HUES64 (cell line): Measurements from ENCODE around the gene TPD52L1.

Source experiments
- H3K27ac ChIP-seq: 2 replicates; pipeline ENCODE4 v1.7.0; 2013; ENCODE audit warnings: low read depth, low read length, inconsistent platforms
- H3K27me3 ChIP-seq: 2 replicates; pipeline ENCODE4 v1.6.1; 2013; ENCODE audit warnings: mild to moderate bottlenecking, low read length; ENCODE audit not compliant: insufficient read depth
- H3K36me3 ChIP-seq: 2 replicates; pipeline ENCODE4 v1.6.1; 2013; ENCODE audit warnings: mild to moderate bottlenecking, low read length; ENCODE audit not compliant: insufficient read depth
- H3K4me1 ChIP-seq: 2 replicates; pipeline ENCODE4 v1.6.1; 2013; ENCODE audit warnings: mild to moderate bottlenecking, low read length, moderate library complexity; ENCODE audit not compliant: insufficient read depth
- H3K4me3 ChIP-seq: 2 replicates; pipeline ENCODE4 v1.5.1; 2013; ENCODE audit warnings: mild to moderate bottlenecking, low read length, moderate library complexity
- H3K9ac ChIP-seq: 2 replicates; pipeline ENCODE4 v1.6.1; 2013; ENCODE audit warnings: mild to moderate bottlenecking, low read depth, low read length
- H3K9me3 ChIP-seq: 2 replicates; pipeline ENCODE4 v1.6.1; 2013; ENCODE audit warnings: low read depth, low read length; ENCODE audit not compliant: insufficient read depth
- WGBS: fragments of 150-250, 120-280 bp; methylation state at CpG from one replicate; pipeline ENCODE4 v1.1.7; 2013; ENCODE audit warnings: missing lambda C conversion rate; 5-methylcytosine and 5-hydroxymethylcytosine counted together

Gene TPD52L1

DNA sequence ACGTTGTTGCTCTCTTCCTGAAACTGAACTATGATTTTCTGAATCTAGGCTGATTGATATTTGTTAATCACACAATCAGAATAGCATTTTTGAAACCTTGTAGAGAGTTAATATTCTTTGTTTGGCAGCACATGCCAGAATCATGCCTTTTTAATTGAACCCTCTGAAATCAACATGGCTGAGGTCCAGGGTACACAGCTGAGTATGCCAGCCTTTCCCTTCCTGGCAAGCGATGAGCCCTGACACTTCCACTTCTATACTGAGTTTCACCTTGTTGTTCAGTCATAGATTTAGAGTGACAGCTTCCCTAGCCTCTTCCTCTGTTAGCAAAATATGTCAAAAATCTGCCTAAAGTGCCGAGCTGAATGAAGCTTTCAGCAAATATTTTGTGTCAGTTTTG is 141.4 kb downstream of the TPD52L1 start:
- no peak overlapping the region for H3K27ac ChIP-seq
- H3K27me3 ChIP-seq: no peaks in the 10 kb centered on the region
- peaks cover 98% of the 10 kb centered on the region for H3K36me3 ChIP-seq
- H3K4me3 ChIP-seq: no peak overlapping the region
- WGBS: 97% methylated on average over 3 of the region's 3 CpGs
- H3K9me3 ChIP-seq: no peaks in the 10 kb centered on the region
- H3K4me1 ChIP-seq: no peaks in the 10 kb centered on the region
- H3K9ac ChIP-seq: no peak overlapping the region

DNA sequence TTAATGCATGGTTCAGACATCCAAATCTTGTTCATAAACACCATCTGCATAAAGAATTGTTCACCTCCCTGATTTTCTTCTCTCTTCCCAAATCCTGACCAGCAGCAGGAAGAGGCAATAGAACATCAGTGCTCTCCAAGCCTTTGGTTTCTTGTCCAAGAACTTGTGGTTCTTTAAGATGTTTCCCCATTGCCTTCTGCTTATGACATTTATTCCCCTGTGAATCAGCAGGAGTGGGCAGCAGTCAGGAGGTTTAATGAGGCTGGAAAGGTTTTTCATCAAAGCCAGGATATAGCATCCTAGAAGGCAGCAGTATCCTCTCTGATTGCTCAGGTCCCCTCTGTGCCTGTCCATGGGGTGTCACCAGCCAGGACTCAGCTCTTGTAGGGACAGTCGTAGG is 142.9 kb downstream of the TPD52L1 start:
- Histone ChIP-seq H3K27ac (no peak overlapping the region), H3K27me3 (no peaks in the 10 kb centered on the region), H3K36me3 (peaks cover 87% of the 10 kb centered on the region), H3K9ac (no peak overlapping the region), H3K4me3 (no peak overlapping the region), H3K4me1 (no peaks in the 10 kb centered on the region), H3K9me3 (no peaks in the 10 kb centered on the region)
- 92% methylated on average over 1 of the region's 1 CpG for WGBS

DNA sequence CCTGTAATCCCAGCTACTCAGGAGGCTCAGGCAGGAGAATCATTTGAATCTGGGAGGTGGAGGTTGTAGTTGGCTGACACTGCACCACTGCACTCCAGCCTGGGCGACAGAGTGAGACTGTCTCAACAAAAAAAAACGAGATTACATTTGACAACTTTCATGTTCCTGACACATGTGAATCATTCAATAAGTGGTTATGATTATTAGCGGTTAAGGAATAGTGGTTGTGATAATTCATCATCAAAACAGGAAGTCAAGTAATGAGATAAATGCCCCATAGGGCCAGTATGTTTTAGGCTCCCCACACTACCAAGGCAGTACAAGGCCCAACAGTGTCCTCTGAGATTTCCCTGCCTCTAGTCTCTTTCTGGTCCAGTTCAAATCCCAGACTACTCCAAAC is 145.7 kb downstream of the TPD52L1 start:
- no peak overlapping the region for H3K27ac ChIP-seq

DNA sequence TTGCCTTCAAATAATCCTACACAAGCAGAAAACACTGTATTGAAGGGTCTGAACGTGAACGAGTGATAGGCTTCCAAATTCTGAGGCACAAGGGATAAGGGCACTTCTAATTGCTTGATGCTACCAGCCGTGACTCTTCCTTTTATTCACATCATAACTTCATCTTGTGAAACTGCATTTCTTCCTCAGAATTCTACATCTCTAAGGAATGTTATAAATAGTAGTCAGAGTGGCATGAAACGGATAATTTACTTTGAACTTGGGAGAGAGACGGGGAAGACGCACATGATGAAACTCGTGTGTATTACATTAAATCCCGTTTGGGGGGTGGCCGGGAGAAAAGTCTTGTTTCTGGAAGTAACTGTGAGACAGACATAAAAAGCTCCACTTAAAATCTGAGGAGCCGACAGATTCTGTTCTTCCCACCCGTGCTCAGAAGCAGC is 147.4 kb downstream of the TPD52L1 start:
- Histone ChIP-seq H3K36me3 (peaks cover 43% of the 10 kb centered on the region), H3K9me3 (peaks cover 7% of the 10 kb centered on the region; the same call in 1 of the 2 replicates), H3K27me3 (no peaks in the 10 kb centered on the region), H3K27ac (no peak overlapping the region), H3K4me1 (no peaks in the 10 kb centered on the region), H3K9ac (peak overlapping the region; percentile 80), H3K4me3 (peak overlapping the region; percentile 74)
- 14% methylated on average over 11 of the region's 11 CpGs for WGBS

More for the DNA sequence above, 145.7 kb downstream of the TPD52L1 start:
- WGBS: 94% methylated on average over 3 of the region's 3 CpGs
- no peaks in the 10 kb centered on the region for H3K9me3 ChIP-seq
- H3K4me1 ChIP-seq: no peaks in the 10 kb centered on the region
- H3K4me3 ChIP-seq: no peak overlapping the region
- H3K36me3 ChIP-seq: peaks cover 60% of the 10 kb centered on the region
- no peaks in the 10 kb centered on the region for H3K27me3 ChIP-seq
- H3K9ac ChIP-seq: no peak overlapping the region

DNA sequence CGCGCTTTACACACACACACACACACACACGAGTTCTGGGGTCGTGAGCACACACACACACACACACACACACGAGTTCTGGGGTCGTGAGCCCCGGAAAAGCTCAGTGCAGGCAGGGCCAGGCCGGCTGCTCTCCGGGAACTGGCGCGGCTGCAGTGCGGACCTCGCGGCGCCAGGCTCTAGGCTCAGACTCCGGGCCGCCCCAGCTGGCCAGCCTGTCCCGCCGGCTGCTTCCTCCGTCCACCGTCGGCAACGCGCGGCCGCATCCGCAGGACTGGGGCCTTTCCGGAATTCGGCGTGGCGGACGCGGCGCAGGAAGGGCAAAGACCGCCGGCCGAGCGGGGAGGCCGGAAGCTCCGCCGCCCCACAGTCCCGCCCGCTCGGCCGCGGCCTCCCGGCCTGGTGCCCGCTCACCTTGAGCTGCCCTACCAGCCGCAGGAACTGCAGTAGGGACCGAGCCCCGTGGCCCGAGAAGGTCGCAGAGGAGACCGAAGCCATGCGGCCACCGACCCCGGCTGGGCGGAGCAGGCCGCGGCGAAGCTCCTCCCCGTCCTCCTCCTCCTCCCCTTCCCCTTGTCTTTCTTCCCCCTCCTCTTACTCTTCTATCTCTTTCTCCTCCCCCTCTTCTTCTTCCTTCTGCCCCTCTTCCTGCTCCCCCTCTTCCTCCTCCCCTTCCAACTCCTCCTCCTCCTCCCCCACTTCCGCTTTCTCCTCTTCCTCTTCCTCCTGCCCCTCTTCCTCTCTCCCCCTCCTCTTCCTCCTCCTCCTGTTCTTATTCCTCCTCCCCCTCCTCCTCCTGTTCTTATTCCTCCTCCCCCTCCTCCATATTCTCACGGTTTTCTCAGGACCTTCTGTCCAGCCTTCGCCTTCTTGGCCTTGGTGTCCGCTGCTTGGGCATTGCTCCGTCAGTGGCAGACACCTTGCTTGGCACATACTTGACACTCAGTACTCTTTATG is 148.1 kb downstream of the TPD52L1 start, which contains the start of gene HDDC2:
TSS of gene HDDC2 (minus strand) at position 533 of the 957 bp plus-strand sequence. CDS start at position 498, 35 bp downstream.
- Histone ChIP-seq H3K27ac (peak within 1 kb of the TSS; percentile 66), H3K9me3 (peaks cover 7% of the 10 kb centered on the region; the same call in 1 of the 2 replicates), H3K4me1 (no peaks in the 10 kb centered on the region), H3K36me3 (peaks cover 36% of the 10 kb centered on the region), H3K27me3 (no peaks in the 10 kb centered on the region), H3K9ac (peak within 1 kb of the TSS; percentile 80), H3K4me3 (peak within 1 kb of the TSS; percentile 74)
- 5% methylated on average over 67 of the region's 67 CpGs for WGBS

DNA sequence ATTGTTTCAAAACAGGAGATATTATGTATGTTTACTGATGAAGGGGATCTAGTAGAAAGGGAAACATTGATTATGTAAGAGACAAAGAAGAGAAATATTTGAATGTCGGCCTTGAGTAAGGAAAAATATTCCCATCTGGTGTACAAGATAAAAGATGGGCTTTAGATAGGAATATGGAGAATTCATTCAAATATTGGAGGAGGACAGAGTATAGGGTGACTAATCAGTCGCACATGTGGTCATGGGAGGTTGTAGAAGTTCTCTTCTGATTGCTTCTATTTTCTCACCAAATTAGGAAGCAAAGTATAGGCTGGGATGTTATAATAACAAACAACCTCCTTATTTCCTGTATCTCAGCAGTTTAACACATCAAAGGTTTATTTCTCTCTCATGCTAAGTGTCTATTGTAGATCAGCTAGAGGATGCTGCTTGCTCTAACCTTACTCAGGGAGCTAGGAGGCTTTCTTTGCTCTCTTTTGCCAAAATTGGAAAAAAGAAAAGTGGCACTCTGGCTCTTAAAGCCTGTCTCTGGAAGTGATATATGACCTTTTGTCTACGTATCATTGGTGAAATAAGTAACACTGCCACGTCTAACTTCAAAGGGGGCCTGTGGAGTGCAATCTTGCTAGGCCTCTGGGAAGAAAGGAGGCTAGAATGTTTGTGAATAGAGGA is 149.4 kb downstream of the TPD52L1 start:
- WGBS: 89% methylated on average over 4 of the region's 4 CpGs
- peaks cover 7% of the 10 kb centered on the region; the same call in 1 of the 2 replicates for H3K9me3 ChIP-seq
- no peaks in the 10 kb centered on the region for H3K4me1 ChIP-seq
- no peaks in the 10 kb centered on the region for H3K27me3 ChIP-seq
- no peak overlapping the region for H3K4me3 ChIP-seq
- no peak overlapping the region for H3K9ac ChIP-seq
- H3K27ac ChIP-seq: no peak overlapping the region
- peaks cover 23% of the 10 kb centered on the region for H3K36me3 ChIP-seq

DNA sequence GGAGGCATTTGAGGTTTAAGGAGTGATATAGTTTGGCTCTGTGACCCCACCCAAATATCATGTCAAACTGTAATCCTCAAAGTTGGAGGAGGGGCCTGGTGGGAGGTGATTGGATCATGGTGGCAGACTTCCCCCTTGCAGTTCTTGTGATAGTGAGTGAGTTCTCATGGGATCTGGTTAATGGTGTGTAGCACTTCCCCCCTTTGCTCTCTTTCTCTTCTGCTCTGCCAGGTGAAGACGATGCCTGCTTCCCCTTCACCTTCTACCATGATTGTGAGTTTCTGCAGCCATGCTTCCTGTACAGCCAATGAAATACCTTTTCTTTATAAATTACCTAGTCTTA is 149.9 kb downstream of the TPD52L1 start:
- Histone ChIP-seq H3K9ac (no peak overlapping the region), H3K4me1 (no peaks in the 10 kb centered on the region), H3K27ac (no peak overlapping the region), H3K27me3 (no peaks in the 10 kb centered on the region), H3K36me3 (peaks cover 18% of the 10 kb centered on the region), H3K9me3 (peaks cover 7% of the 10 kb centered on the region; the same call in 1 of the 2 replicates), H3K4me3 (no peak overlapping the region)
- 91% methylated on average over 1 of the region's 1 CpG for WGBS

DNA sequence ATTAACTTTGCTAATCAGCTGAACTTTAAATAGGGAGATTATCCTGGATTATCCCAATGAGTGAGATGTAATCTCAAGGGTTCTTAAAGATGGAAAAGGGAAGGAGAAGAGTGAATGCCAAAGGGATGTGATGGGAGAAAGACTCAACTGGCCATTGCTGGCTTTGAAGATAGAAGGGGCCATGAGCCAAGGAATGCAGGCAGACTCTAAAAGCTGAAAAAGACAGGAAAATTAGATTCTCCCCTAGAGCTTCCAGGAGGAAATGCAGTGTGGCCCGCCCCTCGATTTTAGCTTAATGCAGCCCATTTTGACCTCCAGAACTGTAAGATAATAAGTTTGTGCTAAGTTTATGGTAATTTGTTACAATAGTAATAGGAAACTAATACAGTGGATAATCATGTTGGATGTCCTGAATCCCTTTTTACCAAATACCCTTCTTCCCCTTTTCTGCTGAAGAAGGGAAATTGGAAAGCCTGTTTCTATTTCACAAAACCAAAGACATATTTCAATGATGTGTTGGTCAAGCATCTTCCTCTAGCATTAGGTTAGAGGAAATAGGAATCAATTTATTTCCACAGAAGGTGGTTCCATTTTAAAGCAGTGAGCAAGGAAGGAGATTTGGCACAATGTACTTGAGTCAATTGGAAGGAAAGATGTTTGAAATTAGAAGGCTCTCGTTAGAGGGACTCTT is 151.5 kb downstream of the TPD52L1 start:
- Histone ChIP-seq H3K9me3 (peaks cover 7% of the 10 kb centered on the region; the same call in 1 of the 2 replicates), H3K27ac (no peak overlapping the region), H3K4me3 (no peak overlapping the region), H3K9ac (no peak overlapping the region), H3K4me1 (no peaks in the 10 kb centered on the region), H3K36me3 (peaks cover 2% of the 10 kb centered on the region), H3K27me3 (no peaks in the 10 kb centered on the region)
- 95% methylated on average over 3 of the region's 3 CpGs for WGBS

DNA sequence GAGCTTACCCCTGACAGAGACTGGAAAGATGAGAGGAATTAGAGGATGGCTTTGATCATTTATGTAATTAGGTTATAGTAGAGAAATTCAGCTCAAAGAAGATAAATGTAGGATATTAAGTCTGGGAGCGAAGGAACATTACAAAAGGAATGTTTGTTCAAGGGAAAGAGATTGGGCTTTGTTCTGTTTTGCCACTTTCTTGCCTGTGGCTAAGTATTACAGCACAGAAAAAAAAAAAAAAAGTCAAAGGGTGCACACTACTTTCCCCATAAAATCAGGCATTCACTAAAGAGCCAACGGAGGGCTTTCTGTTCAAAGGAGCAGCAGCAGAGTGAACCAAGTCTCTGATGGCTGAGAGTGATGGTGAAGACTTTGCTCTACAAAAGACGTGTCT is 153.2 kb downstream of the TPD52L1 start:
- Histone ChIP-seq H3K9ac (no peak overlapping the region), H3K27ac (no peak overlapping the region), H3K27me3 (no peaks in the 10 kb centered on the region), H3K9me3 (peaks cover 7% of the 10 kb centered on the region; the same call in 1 of the 2 replicates), H3K36me3 (no peaks in the 10 kb centered on the region), H3K4me3 (no peak overlapping the region), H3K4me1 (no peaks in the 10 kb centered on the region)
- 84% methylated on average over 3 of the region's 3 CpGs for WGBS

DNA sequence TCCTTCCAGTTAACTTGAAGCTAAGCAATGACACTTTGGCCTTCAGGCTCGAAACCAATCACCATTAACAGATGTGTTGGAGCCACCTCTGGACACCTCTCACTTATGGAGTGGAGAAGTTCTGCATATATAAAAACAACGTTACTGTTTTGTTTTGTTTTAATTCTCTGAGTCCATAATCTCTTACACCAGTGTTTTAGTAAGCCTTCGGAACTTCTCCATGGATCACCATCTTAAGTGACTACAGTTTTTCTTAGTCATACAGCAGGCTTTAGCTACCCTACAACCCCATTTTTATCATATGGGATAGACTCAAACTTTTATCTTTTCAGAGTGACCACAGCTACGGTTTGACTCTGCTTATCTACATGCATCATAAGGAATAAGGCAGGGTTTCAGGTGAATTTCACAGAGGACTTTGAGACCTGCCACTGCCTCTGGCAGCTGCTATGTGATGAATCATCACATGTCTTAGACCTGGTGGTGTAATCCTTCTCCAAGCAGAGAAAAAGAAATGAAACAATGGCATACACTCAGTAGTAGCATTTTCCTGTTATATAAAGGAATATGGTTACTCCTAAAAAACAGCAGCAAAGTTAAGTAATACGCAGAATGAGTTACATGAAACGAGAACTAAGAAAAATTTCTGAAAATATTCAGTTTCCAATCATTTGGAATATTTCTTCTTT is 153.7 kb downstream of the TPD52L1 start:
- Histone ChIP-seq H3K27ac (no peak overlapping the region), H3K4me1 (no peaks in the 10 kb centered on the region), H3K9me3 (peaks cover 7% of the 10 kb centered on the region; the same call in 1 of the 2 replicates), H3K27me3 (no peaks in the 10 kb centered on the region), H3K9ac (no peak overlapping the region), H3K4me3 (no peak overlapping the region), H3K36me3 (no peaks in the 10 kb centered on the region)
- WGBS: 88% methylated on average over 4 of the region's 6 CpGs
